ENCODE data around the gene CCNDBP1. TPM values are rescaled to one million over a fixed set of nuclear protein-coding genes. Genes with fewer than 3 reads are reported as not detected.

Gene CCNDBP1
- polyA plus RNA-seq, 2 of the 4 experiments (the other 2 are of a cell fraction), result 24.3 to 44.8 TPM

- TF ChIP-seq KDM5A (IDR thresholded peaks at IDR 0.05), result no peak
Measured at GRCh38 chr15:43218908-43219706, 33.9 kb downstream of the CCNDBP1 start (continued).

- Histone ChIP-seq H3K27ac (no peak overlapping the region), H3K4me2 (no peak overlapping the region)
- POLR2A ChIA-PET, result no interaction called here
Measured at GRCh38 chr15:43219929-43220928, 35.0 kb downstream of the CCNDBP1 start.

More at GRCh38 chr15:43219929-43220928, 35.0 kb downstream of the CCNDBP1 start:
- TF ChIP-seq HES2 (IDR thresholded peaks at IDR 0.05) (no peak), ESRRA (IDR thresholded peaks at IDR 0.05; ENCODE audit: borderline replicate concordance, low read length) (no peak), JUN (IDR thresholded peaks at IDR 0.05) (no peak), CBX8 (IDR thresholded peaks at IDR 0.05) (no peak), POLR2AphosphoS2 (conservative IDR thresholded peaks at IDR 0.05; ENCODE audit: low read length) (no peak), MAX (IDR thresholded peaks at IDR 0.05) (no peak), BCL3 (IDR thresholded peaks at IDR 0.05) (no peak), ATOH8 (CRISPR knock-in tag; IDR thresholded peaks at IDR 0.05; ENCODE audit: low read depth) (no peak), HOXA7 (CRISPR knock-in tag; IDR thresholded peaks at IDR 0.05) (no peak), JUNB (IDR thresholded peaks at IDR 0.05) (no peak), CTCF (IDR thresholded peaks at IDR 0.05) (no peak), HEYL (CRISPR knock-in tag; IDR thresholded peaks at IDR 0.05) (no peak), NFE2L2 (conservative IDR thresholded peaks at IDR 0.05; ENCODE audit: low read length) (no peak), KDM1A (IDR thresholded peaks at IDR 0.05; ENCODE audit: low read depth) (no peak), RFX5 (IDR thresholded peaks at IDR 0.05) (no peak)
- no peak overlapping the region for H3K4me3 ChIP-seq
- H3K4me1 ChIP-seq, result no peaks in the 10 kb centered on the region
- DNase-seq (ENCODE audit: low read depth in 1 of 2, low spot score in 1 of 2), result no peak
- 88% methylated on average over 15 of the region's 16 CpGs for WGBS (ENCODE audit: missing lambda C conversion rate)
- no peaks in the 10 kb centered on the region for H3K9me3 ChIP-seq
- ATAC-seq, result no peak
- FAIRE-seq, result no peak
- CTCF ChIA-PET, result interaction anchor here (0.6 to 1.2 kb wide), 4 partner anchors 11 to 448 kb away, joined by 3 to 5 read pairs (median 4); no protein-coding TSS in a partner anchor
